HG02678 (cell line): ENCODE measurements around the gene LIPF.
"Not testable (repeated sequence)": the region's sequence is repeated elsewhere in the genome, so short reads cannot be mapped to it uniquely, and the experiment has no call there.

Experiments
- ATAC-seq: cut with Tn5 transposase; IDR thresholded peaks from one replicate; pipeline ENCODE4 v1.9.1; 2021; ENCODE audit warnings: mild to moderate bottlenecking, moderate library complexity; ENCODE audit not compliant: unreplicated experiment

LIPF gene

DNA sequence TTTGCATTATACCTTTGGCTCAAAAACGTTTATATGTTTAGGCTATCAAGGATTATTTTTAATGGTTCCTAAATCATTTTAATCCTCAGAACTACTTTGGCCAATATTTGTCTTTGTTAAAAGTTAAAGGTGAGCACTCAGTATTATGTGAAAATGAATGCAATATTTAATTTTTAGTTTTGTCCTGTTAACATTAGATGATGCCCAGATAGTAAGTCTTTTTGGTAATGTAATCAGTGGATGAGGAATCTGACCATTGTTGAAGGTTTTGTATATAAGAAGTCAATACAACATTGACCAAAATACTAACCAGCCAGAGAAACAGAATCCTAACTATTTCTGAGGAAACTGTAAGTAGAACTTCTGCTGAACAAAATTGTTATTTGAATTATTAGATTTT, at the start of gene LIPF:
Gene LIPF (plus strand): TSS at position 301 of the 400 bp plus-strand sequence. CDS start 2,856 bp downstream, outside the sequence.
- no peak for ATAC-seq

- no peak for ATAC-seq
These were observed 47.8 kb upstream of the LIPF start for GRCh38 chr10:88616250-88616977.

GRCh38 chr10:88617772-88618300, 46.4 kb upstream of the LIPF start:
- ATAC-seq: no peak

DNA sequence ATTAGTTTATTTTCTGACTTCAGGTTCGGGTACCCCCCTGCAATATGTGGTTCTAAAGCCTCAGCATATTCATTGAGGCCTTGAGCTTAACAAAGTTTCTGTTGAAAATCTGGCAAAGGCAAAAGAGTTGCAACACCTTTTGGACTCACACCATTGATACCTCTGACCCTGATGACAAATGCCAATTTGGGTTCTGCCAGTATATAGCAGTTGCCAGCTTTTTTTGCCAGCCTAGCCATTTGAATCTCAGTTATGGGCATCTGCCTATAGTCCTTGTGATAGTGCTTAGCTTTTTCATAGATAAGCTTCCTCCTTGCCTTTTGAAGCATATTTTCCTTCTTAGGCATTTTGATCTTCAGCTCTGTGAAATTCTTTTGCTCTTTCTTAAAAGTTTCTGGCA, 45.7 kb upstream of the LIPF start:
- ATAC-seq: no peak

DNA sequence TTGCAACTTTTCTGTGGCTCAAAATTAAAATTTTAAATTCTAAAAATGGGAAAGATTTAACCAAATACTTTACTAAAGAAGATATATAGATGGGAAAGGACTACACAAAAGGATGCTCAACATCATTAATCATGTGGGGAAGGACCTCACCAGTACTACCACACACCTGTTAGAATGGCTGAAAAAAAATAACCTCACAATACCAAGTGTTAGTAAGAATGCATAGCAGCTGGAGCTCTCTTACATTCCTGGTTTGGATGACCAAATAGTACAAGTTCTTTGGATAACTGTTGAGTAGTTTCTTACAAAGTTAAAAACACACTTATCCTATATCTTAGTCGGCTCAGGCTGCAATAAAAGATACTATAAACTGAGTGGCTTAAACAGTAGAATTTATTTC, 43.8 kb upstream of the LIPF start:
- ATAC-seq: no peak

DNA sequence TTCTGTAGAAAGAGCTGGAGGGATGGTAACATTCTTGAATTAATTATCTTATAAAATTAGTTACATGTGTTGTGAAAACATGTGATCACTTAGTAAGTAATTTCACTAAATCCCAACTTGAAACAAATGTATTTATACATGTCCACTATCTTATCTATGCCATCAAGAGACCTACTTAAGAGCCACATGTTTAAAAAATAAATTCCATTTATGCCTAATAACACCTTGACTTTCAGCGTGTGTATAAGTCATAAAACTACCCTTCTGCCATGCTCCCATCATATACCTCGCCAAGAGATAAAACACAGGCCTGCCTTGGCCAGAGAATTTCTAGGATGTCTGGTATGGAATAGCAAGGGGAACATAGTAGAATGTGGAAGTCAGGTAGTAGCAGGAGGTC, 40.4 kb upstream of the LIPF start:
- no peak for ATAC-seq

GRCh38 chr10:88624840-88625239, 39.4 kb upstream of the LIPF start:
- ATAC-seq: no peak

GRCh38 chr10:88640186-88640585, 24.1 kb upstream of the LIPF start:
- no peak for ATAC-seq

DNA sequence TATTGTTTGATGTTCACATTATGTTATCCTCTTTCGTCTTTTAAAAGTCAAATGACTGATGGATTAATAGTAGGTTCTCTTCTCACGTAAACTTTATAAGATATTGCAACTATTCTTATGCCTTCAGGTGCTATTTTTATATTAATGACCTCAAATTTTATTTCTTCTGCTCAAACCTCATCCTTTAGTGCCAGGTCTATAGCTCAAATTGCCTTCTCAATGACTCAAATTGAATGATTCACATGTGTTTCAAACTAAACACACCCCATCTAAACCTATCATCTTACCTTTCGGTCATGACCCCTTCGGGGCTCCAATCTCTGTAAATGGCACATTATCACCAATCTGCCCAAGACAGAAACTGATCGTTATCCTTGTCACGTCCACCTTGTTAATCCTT, 22.0 kb upstream of the LIPF start:
- ATAC-seq: no peak

- no peak for ATAC-seq
These were observed 21.3 kb upstream of the LIPF start for GRCh38 chr10:88642963-88643362.

- no peak for ATAC-seq
These were observed 17.1 kb upstream of the LIPF start for GRCh38 chr10:88647061-88647615.

DNA sequence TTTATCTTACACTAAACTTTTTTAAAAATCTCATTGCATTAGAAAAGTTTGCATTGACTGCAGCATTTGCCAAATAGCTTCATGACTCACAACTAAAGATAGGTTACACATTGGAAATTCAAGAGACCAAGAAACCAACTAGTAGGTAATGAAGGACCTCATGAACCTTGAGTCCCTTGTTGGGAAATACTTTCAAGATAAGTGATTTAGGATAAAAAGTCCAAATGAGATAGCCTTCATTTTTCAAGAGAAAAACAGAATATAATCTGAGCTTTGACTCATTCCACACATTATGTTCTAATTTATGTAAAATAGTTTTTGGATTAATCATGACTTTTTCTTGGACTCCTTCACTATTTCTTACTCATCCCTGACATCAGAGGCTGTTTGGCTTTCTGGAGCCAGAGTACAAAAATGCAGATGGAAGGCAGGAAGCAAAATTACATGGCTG, 13.1 kb upstream of the LIPF start:
- ATAC-seq: no peak

DNA sequence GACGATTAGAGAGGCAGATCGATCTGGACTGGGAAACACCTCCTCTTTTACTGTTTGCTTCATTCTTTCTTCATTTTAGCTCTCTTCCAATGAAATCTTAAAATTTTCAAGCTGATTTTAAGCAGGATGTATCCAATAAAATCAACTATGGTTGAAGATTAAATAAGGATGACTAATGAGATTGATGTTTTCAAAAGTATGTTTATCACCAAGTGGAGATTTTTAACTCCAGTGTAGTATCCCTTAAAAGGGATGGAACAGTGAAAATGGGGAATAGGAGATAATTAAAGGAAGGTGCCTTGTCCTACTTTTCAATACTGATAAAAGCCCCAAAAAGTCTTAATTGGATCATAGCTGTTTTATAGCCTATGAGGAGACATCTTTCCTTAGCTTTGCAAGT, 11.6 kb upstream of the LIPF start:
- no peak for ATAC-seq

- ATAC-seq: no peak
These were observed 6.3 kb upstream of the LIPF start for GRCh38 chr10:88657901-88658300.

GRCh38 chr10:88659725-88660597, 4.3 kb upstream of the LIPF start:
- no peak for ATAC-seq

DNA sequence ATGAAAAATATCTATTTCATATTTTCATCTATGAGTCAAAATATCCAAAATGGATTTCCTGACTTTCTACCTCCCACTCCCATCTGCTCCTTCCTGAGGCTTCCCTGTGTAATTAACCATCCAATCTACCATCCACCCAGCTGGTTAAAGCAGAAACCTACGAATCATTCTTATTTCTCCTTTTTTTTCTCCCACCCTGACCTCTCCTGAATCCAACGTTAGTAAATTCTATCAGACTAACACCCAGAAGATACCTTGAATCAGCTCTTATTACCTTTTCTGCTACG, 3.7 kb upstream of the LIPF start:
- ATAC-seq: no peak

GRCh38 chr10:88661018-88661417, 3.2 kb upstream of the LIPF start:
- no peak for ATAC-seq

DNA sequence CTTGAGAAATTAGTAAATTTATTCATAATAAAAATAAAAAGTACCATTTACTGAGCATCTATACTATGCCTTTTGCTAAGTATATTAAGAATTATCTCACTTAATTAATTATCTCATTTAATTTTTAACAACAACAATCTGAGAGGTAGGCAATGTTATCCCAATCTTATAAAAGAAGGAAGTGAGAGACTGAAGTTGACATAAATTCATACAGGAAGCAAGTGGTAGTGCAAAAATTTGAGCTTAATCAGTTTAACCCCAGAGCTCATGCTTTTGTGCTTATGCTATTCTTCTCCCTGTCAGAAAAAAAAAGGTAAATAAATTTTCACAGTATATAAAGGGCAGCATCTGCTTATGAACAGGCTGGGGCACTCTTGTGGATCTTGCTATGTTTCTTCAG, 2.7 kb upstream of the LIPF start:
- no peak for ATAC-seq

GRCh38 chr10:88663153-88663552, 1.1 kb upstream of the LIPF start:
- not testable (repeated sequence) for ATAC-seq

GRCh38 chr10:88668465-88668864, 4.2 kb downstream of the LIPF start:
- ATAC-seq: no peak

DNA sequence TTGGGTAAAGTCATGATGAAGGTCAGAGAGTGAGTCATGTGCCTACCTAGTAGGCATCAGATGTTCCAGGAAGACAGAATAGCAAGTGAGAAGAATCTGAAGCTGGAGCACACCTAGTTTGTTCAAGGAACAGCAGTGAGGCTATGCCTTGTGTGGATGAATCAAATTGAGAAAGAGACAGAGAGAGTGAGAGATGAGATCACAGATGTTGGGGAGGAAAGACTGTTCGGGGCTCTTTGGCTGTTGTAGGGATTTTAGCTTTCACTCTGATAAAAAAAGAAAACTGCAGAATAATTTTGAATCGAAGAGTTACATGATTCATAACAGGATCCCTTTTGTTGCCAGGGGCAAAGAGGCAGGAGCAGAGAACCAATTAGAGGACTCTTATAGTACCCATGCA, 6.3 kb downstream of the LIPF start:
- no peak for ATAC-seq

GRCh38 chr10:88672041-88672440, 7.8 kb downstream of the LIPF start:
- ATAC-seq: no peak
